SIG-M5 (cell line): Measurements from ENCODE around the gene FHOD3.

Experiments
- DNase-seq: peaks from one replicate; lab custom pipeline; 2025; lab: John Stamatoyannopoulos, UW

The FHOD3 gene

DNA sequence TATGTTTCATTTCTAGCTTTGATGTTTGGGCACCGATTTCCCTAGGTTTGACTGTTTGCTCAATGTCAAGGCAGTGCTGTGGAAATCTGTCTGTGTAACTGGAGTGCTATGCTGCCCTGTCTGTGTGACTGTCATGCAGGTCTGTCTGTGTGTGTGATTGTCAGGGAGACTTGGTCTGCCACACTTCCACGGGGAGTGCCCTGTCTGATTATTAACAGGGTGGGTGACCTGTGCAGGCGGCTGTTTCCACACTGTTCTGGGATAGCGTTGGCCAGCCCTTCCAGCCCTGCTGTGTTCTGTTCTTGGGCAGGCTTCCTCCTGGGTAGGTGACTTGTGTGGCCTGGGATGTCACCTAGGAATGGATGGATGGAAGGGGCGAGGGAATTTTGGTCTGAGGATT, 85.3 kb downstream of the FHOD3 start:
- DNase-seq, result no peak

- DNase-seq, result no peak
Observed at GRCh38 chr18:36386150-36386920, 88.8 kb downstream of the FHOD3 start.

- DNase-seq, result no peak
Observed at GRCh38 chr18:36387310-36387709, 89.8 kb downstream of the FHOD3 start.

GRCh38 chr18:36388310-36388709, 90.8 kb downstream of the FHOD3 start:
- DNase-seq, result no peak

DNA sequence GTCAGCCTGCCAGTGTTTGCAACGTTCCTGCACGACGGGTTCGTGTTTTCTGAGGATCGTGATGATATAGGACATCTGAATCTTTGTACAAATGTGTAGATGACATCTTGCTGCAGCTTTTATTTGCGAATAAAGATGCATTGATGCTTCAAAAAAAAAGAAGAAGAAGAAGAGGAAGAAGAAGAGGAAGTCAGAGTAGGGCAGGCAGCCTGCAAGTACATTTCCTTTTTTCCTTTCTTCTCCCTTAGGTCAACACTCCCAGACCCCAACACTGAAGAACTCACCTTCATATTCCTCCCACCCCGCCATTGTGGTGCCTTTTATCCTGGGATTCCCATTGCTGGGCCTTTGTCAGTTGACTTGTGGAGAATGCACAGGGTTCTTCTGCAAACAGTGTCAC, 91.5 kb downstream of the FHOD3 start:
- no peak for DNase-seq

GRCh38 chr18:36389811-36390581, 92.5 kb downstream of the FHOD3 start:
- DNase-seq, result no peak

GRCh38 chr18:36391426-36392145, 94.1 kb downstream of the FHOD3 start:
- no peak for DNase-seq

DNA sequence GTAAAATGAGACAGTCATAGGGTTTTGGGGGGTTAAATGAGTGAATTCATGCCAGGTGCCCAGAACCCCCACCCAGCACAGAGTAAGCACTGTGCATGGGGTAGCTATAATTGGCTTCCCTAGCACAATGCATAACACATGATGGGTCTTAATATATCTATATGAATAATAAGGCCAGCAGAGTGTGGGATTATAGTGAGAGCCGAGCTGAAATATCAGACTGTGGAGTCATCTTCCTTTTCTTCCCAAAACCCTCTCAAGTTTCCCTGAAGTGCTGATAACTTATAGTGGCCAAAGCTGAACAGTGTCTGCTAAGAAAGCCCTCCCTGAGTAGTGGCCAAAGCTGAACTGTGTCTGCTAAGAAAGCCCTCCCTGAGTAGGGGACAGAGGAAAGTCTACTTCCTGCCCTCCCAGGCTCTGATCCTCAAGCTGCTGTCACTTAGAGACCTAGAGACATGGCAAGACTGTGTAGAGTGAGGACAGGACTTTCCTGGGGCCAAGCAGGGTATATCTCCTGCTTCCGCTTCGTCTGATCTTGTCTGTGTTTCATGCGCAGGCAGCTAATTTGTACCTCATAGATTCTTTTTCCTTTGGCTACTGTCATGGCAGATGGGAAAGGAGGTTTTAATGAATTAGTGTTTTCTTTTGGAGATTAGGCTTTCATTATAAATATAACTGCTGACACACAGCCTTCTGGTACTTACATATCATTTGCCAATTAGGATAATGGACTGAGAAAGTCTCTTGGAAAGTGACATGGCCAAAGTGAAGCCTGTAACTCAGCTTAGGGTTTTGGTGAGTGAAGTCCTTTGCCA, 94.9 kb downstream of the FHOD3 start:
- no peak for DNase-seq

GRCh38 chr18:36392979-36393287, 95.4 kb downstream of the FHOD3 start:
- no peak for DNase-seq

DNA sequence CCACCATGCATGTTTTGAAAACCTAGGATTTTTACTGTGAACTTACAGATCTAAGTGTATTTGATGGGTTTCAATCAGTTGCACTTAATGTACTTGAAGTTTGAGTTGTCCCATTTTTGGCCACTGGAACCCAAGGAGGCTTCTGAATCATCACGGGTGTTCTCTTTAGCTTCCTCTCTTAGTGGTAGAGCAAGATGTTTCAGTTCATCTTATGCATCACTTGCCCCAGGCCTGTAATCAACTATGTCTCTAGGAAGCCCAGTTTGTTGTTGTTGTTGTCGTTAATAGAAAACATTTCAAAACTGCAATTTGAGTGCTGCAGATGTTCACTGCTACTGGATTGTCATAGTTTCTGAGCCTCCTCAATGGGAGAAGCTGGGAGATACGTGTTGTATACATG, 97.0 kb downstream of the FHOD3 start:
- DNase-seq, result no peak

DNA sequence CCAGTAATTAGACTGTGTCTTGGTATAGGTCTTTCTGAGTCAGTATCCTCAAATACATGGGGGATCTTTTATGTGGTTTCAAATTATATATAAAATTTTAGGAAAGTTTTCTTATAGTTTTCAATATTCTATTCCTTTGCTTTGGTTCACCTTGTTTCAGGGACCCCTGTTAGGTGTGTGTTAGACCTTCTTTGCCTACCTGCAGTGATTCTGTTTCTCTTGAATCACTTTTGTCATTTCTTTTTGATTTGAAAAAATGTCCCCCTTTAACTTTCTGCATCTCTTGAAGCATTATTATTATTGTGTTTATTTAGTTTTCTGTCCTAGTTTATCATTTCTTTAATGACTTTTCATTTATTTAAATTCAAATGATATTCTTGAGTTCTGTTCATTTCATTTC, 98.7 kb downstream of the FHOD3 start:
- DNase-seq, result no peak

- no peak for DNase-seq
Observed at GRCh38 chr18:36397033-36397432, 99.5 kb downstream of the FHOD3 start.

DNA sequence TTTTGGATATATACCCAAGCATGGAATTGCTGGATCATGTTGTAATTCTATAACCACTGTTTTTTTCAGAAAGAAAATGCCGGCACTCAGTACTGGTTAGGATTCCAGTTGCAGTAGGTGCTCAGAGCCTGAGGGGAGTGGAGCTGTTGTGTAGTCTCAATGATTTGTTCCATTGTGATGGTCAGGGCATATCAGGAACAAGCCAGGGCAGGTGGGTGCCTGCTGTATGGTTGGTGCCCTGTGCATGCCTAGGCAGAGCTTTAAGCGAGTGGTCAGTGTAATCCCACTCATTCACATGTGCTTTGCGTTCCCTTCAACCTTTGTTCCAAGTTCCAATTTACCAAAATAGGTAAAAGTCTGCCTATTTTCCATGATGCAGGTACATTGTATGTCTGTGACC, 100.9 kb downstream of the FHOD3 start:
- DNase-seq, result no peak

DNA sequence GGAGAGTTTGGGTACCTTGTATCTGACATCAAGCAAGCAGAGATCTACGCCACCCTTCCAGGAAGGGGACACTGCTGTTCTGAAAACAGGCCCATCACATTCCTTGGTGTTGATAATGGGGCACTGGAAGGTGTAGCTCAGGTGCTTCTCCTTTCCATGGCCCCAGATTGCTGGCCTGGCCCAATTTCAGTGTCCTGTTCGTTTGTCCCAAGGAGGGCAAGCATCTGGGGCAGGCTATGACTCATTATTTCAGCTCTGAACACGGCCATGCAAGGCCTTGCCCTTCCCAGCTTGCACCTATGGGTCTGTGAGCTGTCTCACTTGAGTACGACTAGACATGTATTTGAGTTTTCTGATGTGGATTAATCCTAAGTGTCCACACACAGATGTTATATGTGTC, 101.5 kb downstream of the FHOD3 start:
- no peak for DNase-seq

DNA sequence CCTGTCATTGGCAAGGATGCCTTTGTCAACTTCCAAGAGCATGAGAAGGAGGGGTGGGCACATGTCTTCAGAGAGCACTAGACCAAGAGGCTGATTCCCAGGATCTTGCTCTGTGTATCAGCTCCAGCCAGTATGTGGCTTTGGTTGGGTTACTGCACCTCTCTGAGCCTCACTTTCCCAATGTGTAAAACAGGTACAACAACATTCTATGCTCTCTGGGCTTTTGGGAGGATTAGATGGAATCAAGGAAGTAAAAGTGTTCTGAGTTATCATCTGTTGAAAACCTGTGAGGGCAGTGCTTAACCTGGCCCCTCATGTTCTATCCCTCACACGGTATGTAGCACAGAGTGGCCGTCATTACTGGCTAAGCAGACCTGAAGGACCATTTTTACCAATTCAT, 103.9 kb downstream of the FHOD3 start:
- no peak for DNase-seq

GRCh38 chr18:36402765-36403396, 105.4 kb downstream of the FHOD3 start:
- DNase-seq, result no peak

DNA sequence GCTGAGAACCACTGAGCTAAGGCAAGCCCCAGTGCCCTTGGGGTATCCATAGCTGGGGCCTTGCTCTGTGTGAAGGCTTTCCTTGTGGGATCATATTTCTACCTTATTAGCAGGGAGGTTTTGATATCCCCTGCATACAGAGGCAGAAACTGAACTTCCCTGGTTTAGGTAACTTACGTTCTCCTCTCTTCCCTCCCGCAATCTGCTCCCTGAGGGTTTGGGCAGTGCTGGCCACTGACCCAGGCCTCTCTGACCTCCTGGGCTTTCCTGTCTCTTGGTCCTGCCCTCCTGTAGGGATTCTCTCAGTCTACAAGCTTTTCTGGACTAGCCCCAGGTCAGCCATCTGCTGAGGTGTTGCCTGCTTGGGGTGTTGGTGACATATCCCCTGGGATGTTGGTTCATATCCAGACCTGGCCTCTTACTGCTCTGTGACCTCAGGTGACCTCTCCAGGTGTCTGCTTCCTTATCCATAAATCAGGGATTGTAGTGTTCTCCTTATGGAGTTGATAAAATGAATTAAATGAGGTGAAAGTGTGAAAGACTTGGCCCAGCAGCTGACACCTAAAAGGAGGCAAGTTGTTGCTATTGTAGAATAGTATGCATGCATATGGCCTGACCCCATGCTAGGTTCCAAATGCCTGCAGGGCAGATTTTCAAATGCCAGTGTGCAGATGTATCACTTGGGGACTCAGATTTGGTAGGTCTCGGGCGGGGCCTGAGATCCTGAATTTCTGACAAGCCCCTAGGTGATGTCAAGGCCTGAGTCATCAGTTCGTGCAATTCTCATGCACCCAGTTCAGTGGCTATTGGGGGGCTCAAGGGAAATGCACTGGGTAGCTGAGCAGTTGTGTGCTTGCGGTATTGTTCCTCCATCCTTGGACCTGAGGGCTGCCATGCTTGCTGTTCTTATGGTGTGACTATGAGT, 106.6 kb downstream of the FHOD3 start:
- DNase-seq, result no peak

GRCh38 chr18:36405611-36406010, 108.1 kb downstream of the FHOD3 start:
- no peak for DNase-seq

- DNase-seq, result no peak
Observed at GRCh38 chr18:36406805-36407204, 109.3 kb downstream of the FHOD3 start.

DNA sequence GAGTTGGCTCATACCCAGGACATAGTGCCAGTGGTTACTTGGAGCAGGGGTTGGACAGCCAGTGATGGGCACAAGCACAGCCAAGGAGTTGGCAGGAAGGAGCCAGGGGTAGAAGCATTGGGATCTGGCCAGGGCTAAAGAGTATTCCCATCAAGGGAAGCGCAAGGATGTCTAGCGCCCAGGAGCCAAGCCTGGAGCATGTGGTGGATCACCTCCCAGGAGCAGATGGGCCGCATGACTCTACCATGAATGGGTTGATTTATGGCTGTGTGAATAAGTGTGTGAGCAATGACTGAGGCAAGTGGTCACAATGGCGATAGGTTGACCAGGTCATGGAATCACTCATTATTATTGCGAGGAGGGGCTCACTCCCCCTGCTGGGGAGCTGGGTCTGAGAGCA, 111.1 kb downstream of the FHOD3 start:
- no peak for DNase-seq

- no peak for DNase-seq
Observed at GRCh38 chr18:36409779-36410178, 112.3 kb downstream of the FHOD3 start.
